SK-N-SH (cell line): ENCODE measurements around the gene METTL4.

ENCODE experiments used
- EZH2phosphoT487 ChIP-seq: fragments of 200-600 bp; sonication (generic); IDR thresholded peaks from 2 replicates; pipeline ENCODE4 v1.6.1; 2017; ENCODE audit warnings: low read depth, mixed run types, mild to moderate bottlenecking, antibody characterized with exemption, moderate library complexity, borderline replicate concordance
- FOSL2 ChIP-seq: IDR thresholded peaks from 2 replicates; pipeline ENCODE4 v1.4.0; 2012; ENCODE audit warnings: low read depth, mild to moderate bottlenecking, moderate library complexity, borderline replicate concordance
- GABPA ChIP-seq: IDR thresholded peaks from 2 replicates; pipeline ENCODE4 v1.4.0; 2012; ENCODE audit warnings: low read depth, mild to moderate bottlenecking
- JUND ChIP-seq: IDR thresholded peaks from 2 replicates; pipeline ENCODE4 v1.4.0; 2012
- MXI1 ChIP-seq: IDR thresholded peaks from 2 replicates; pipeline ENCODE4 v1.6.1; 2012; ENCODE audit warnings: mild to moderate bottlenecking, low read depth, low read length, improper control_type of control experiment
- NFIC ChIP-seq: IDR thresholded peaks from 2 replicates; pipeline ENCODE4 v1.4.0; 2012; ENCODE audit warnings: borderline replicate concordance
- NRF1 ChIP-seq: IDR thresholded peaks from 2 replicates; pipeline ENCODE4 v1.6.1; 2012; ENCODE audit warnings: low read depth, mild to moderate bottlenecking, low read length
- POLR2AphosphoS5 ChIP-seq: IDR thresholded peaks from 2 replicates; pipeline ENCODE4 v1.6.1; 2012; ENCODE audit warnings: low read depth, low read length
- RAD21 ChIP-seq: IDR thresholded peaks from 2 replicates; pipeline ENCODE4 v1.6.1; 2012; ENCODE audit warnings: mild to moderate bottlenecking, low read length
- SIN3A ChIP-seq: IDR thresholded peaks from 2 replicates; pipeline ENCODE4 v1.6.1; 2012; ENCODE audit warnings: low read depth, mild to moderate bottlenecking, low read length, moderate library complexity, borderline replicate concordance
- TCF12 ChIP-seq: IDR thresholded peaks from 2 replicates; pipeline ENCODE4 v1.4.0; 2012
- TEAD4 ChIP-seq: IDR thresholded peaks from 2 replicates; pipeline ENCODE4 v1.4.0; 2012; ENCODE audit warnings: mild to moderate bottlenecking, borderline replicate concordance; ENCODE audit not compliant: insufficient read depth
- TF ChIP-seq, protein P1 (sequence below): fragments of 200-600 bp; sonication (generic); IDR thresholded peaks from 2 replicates; pipeline ENCODE4 v1.6.1; 2017; ENCODE audit warnings: antibody characterized with exemption, mild to moderate bottlenecking, moderate library complexity

- TF ChIP-seq, protein P1, sequence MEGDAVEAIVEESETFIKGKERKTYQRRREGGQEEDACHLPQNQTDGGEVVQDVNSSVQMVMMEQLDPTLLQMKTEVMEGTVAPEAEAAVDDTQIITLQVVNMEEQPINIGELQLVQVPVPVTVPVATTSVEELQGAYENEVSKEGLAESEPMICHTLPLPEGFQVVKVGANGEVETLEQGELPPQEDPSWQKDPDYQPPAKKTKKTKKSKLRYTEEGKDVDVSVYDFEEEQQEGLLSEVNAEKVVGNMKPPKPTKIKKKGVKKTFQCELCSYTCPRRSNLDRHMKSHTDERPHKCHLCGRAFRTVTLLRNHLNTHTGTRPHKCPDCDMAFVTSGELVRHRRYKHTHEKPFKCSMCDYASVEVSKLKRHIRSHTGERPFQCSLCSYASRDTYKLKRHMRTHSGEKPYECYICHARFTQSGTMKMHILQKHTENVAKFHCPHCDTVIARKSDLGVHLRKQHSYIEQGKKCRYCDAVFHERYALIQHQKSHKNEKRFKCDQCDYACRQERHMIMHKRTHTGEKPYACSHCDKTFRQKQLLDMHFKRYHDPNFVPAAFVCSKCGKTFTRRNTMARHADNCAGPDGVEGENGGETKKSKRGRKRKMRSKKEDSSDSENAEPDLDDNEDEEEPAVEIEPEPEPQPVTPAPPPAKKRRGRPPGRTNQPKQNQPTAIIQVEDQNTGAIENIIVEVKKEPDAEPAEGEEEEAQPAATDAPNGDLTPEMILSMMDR, result no peak
- TF ChIP-seq TEAD4 (no peak), POLR2AphosphoS5 (no peak), MXI1 (no peak), NFIC (no peak), NRF1 (no peak), GABPA (no peak), JUND (no peak), EZH2phosphoT487 (no peak), RAD21 (no peak), FOSL2 (no peak), SIN3A (no peak), TCF12 (no peak)
Observed at GRCh38 chr18:2511451-2511850, 59.9 kb downstream of the METTL4 start.
